Measurements from ENCODE around the gene APC.
A peak's percentile ranks its signal among the peaks of the same experiment; 100 is the strongest.
"Not testable (repeated sequence)": the region's sequence is repeated elsewhere in the genome, so short reads cannot be mapped to it uniquely, and the experiment has no call there.

APC gene

GRCh38 chr5:112713206-112713605 lies 24.5 kb upstream of the APC start:
- DNase-seq (ENCODE audit: extremely low spot score, insufficient read length, low read depth) (no peak), FAIRE-seq (no peak)

DNA sequence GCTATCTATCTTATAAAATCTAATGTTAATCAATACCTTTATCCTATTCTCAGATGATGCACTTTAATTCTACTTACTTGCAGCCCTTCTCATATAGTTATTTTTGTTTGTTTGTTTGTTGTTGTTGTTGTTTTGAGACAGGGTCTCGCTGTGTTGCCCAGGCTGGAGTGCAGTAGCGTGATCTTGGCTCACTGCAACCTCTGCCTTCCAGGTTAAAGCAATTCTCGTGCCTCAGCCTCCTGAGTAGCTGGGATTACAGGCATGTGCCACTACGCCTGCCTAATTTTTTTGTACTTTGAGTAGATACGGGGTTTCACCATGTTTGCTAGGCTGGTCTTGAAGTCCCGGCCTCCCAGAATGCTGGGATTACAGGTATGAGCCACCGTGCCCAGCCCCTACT lies 20.8 kb upstream of the APC start:
- FAIRE-seq; DNase-seq (ENCODE audit: extremely low spot score, insufficient read length, low read depth): not testable (repeated sequence)

DNA sequence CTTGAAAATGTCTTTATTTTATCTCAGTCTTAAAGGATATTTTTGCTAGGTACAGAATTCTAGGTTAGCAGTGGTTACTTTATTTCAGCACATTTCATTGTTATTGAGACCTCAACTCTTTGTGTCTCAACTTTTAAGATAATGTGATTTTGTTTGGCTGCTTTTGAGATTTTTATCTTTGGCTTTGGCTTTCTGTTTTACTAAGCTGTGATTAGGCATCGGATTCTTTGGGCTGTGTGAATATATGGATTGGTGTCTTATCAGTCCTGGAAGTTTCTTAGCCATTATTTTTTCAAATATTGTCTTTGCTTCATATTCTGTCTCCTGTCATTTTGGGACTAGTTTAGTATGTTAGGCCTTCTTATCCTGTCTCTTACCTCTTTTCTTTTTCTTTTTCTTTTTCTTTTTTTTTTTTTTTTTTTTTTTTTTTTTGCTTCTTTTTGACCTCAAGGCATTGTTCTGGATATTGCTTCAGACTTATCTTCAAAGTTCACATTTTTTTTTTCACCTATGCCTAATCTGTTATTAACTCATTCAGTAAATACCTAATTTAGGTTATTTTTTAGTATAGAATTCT lies 20.1 kb upstream of the APC start:
- DNase-seq (ENCODE audit: extremely low spot score, insufficient read length, low read depth) (no peak), FAIRE-seq (no peak)

- FAIRE-seq (no peak), DNase-seq (ENCODE audit: extremely low spot score, insufficient read length, low read depth) (no peak)
Measured at GRCh38 chr5:112718344-112718743, 19.3 kb upstream of the APC start.

DNA sequence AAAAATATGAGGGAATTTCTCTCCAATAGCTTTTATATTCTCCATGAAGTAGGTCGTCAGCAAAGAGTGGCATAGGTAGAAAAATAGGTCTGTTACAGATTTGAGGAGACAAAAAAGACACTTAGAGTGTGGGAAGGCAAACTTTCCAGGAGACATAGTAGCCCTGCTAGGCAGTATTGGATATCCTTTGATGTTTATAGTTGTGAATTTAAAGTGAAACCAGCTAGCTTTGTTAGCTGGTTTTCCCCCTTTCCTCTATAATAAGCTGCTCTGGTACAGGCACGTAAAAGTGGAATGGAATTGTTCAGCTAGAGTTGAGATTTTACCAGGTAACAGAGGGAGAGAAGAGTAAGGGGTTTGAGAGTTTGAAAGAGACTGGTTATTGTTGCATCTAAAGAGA lies 17.1 kb upstream of the APC start:
- DNase-seq (ENCODE audit: extremely low spot score, insufficient read length, low read depth) (no peak), FAIRE-seq (peak; percentile 61)

DNA sequence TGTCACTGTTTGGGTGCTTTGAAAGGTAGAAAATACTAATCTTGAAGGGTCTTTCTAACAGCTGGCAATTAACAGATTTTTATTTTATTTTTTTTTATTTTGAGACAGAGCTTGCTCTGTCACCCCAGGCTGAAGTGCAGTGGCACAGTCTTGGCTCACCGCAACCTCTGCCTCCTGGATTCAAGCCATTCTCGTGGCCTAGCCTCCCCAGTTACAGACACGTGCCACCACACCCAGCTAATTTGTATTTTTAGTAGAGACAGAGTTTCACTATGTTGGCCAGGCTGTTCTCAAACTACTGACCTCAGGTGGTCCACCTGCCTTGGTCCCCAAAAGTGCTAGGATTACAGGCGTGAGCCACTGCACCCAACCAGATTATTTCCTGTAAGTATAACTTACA lies 12.8 kb upstream of the APC start:
- no peak for FAIRE-seq
- DNase-seq (ENCODE audit: extremely low spot score, insufficient read length, low read depth): no peak

DNA sequence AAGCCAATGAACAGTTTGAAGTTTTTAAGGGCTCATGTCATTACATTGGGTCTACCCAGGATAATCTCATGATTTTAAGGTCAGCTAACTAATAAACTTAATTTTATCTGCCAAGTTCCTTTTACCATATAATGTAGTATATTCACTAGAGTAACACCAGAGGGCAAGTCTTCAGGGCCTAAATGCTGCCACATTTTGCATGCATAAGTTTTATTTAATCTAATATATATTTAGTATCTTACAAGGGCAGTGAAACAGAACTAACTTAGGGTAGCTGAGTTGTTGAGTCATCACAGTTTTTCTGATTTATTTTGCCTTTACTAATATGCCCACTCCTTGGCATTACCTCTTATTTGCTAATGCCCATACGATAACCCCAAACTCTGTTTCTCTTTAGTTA lies 8.1 kb upstream of the APC start:
- no peak for FAIRE-seq
- DNase-seq (ENCODE audit: extremely low spot score, insufficient read length, low read depth): no peak

- FAIRE-seq (no peak), DNase-seq (ENCODE audit: extremely low spot score, insufficient read length, low read depth) (no peak)
Measured at GRCh38 chr5:112732131-112732530, 5.6 kb upstream of the APC start.

- DNase-seq (ENCODE audit: extremely low spot score, insufficient read length, low read depth): no peak
- peak; percentile 21 for FAIRE-seq
Measured at GRCh38 chr5:112733586-112733985, 4.1 kb upstream of the APC start.

DNA sequence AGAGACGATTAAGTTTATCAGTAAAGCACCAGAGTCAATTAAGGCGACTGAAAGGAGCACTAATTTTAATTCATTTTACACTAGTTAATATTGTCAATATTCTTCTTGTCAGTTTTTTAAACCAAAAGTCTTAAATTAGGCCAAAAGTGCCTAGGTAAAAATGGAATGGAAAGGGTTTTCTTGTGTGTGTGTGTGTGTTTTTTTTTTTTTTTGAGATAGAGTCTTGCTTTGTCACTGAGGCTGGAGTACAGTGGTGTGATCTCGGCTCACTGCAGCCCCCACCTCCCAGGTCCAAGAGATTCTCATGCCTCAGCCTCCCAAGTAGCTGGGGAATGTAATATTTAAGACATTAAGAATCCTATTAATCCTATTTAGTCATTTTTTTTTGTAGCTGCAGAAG lies 3.1 kb upstream of the APC start:
- DNase-seq (ENCODE audit: extremely low spot score, insufficient read length, low read depth) (no peak), FAIRE-seq (no peak)

DNA sequence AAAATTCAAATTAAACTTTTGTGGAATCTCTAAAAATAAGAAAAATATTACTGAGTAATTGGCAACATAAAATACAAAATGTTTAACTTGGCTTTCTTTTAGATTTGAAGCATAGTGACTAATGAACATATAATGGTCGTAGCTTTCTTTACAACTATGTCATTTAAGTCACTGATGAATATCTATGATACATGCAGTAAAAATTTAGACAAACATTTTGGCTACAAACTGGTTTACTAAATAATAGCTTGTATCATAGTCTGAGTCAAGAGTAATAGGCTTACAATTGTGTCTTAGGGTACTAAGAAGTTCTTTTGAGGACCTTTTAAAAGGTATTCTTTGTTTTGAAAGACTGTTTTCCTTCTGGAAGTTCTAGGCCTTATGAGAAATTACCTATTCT lies 2.0 kb upstream of the APC start:
- no peak for DNase-seq (ENCODE audit: extremely low spot score, insufficient read length, low read depth)
- FAIRE-seq: no peak

DNA sequence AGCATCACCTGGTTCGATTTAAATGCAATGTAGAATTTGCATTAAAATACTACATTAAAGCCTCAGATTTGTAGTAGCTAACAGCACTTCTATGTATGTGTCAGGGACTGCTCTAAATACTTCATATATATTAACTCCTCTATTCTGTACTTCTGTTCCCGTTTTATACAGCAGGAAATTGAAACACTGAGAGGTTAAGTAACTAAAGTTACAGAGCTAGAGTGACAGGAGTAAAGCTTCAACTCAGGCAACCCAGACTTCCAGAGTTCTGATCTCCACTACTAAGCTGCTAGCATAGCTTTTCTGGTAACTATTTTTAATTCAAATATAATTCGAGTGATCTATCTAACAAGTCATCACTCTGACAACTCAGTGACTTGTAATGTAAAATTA lies 619 bp upstream of the APC start:
- FAIRE-seq (no peak), DNase-seq (ENCODE audit: extremely low spot score, insufficient read length, low read depth) (no peak)

- peak; percentile 29 for FAIRE-seq
- DNase-seq (ENCODE audit: extremely low spot score, insufficient read length, low read depth): no peak
Measured at GRCh38 chr5:112738191-112738560, 491 bp downstream of the APC start.

GRCh38 chr5:112742424-112742823 lies 4.7 kb downstream of the APC start:
- DNase-seq (ENCODE audit: extremely low spot score, insufficient read length, low read depth) (no peak), FAIRE-seq (no peak)

DNA sequence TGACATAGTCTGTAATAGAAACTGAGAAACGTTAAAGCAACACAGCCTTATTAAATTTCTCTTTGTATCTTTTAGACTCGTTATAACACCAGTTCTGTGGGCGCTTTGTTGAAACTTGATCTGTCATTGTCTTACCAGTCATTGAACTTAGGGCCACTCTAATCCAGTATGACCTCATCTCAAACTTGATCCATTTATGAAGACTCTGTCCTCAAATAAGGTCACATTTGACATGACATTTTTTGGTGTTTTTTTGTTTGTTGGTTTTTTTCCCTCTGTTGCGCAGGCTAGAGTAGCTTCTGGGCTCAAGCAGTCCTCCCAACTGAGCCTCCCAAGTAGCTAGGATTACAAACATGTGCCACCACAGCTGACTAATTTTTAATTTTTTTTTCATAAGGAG lies 5.9 kb downstream of the APC start:
- FAIRE-seq (no peak), DNase-seq (ENCODE audit: extremely low spot score, insufficient read length, low read depth) (no peak)

DNA sequence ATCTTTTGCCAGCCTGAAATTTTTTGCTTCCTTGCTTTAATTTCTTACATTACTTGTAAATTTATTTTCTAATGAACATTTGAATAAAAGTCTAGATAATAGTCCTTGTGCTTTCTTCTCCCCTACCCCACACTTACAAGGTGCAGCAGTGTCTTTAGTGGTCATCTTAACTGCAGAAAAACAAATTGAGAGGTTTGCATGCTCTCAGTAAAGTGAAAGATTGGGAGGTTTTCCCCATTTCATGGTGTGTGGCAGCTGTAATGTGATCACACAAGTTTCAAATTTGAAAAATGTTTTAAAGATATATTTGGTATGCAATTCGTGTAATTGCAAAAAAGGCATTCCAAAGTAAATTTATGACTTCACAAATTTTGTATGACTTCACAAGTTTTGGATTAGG lies 14.7 kb downstream of the APC start:
- FAIRE-seq: no peak
- DNase-seq (ENCODE audit: extremely low spot score, insufficient read length, low read depth): no peak

DNA sequence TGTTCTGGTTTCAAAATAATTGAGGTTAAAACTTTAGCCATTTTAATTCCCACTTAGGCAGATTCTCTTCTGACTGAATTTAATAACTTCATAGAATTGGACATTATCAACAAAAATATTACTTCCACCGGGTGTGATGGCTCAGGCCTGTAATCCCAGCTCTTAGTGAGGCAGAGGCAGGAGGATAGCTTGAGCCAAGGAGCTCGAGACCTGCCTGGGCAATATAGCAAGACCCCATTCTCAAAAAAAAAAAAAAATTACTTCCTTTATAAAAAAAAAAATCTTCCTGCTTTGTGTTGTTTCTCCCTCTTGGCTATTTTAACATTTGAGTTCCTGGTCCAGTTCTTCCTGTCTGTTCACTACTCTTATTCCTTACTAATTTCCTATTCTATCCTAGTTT lies 18.0 kb downstream of the APC start:
- DNase-seq (ENCODE audit: extremely low spot score, insufficient read length, low read depth): no peak
- no peak for FAIRE-seq

GRCh38 chr5:112757468-112758208 lies 20.0 kb downstream of the APC start:
- FAIRE-seq: peak; percentile 87
- DNase-seq (ENCODE audit: extremely low spot score, insufficient read length, low read depth): no peak

GRCh38 chr5:112758676-112759075 lies 21.0 kb downstream of the APC start:
- FAIRE-seq (no peak), DNase-seq (ENCODE audit: extremely low spot score, insufficient read length, low read depth) (no peak)

DNA sequence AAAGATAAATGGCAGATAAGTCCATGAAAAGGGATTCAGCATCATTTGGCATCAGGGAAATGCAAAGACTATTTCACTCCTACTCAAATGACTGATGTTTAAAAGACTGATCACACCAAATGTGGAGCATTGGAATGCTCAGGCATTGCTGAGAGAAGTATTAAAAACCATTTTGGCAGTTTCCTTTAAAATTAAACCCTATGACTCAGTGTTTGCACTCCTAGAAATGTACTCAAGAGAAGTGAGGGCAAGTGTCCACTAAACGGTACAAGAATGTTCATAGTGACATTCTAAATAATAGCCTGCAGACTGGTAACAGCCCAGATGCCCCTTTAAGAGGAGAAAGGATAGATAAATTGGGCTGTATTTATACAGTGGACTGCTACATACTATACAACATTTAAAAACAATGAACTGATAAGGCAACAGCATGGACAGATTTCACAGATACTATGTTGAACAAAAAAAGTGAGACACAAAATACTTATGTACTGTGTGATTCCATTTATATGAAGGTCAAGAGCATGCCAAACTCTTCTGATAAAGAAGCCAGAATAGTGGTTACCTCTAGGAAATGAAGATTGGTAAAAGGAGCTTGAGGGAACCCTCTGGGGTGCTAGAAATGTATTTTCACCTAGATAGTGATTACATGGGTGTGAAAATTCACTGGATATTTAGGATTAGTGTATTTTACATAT lies 24.6 kb downstream of the APC start:
- FAIRE-seq: no peak
- DNase-seq (ENCODE audit: extremely low spot score, insufficient read length, low read depth): no peak

- no peak for DNase-seq (ENCODE audit: extremely low spot score, insufficient read length, low read depth)
- no peak for FAIRE-seq
Measured at GRCh38 chr5:112763165-112763564, 25.5 kb downstream of the APC start.

GRCh38 chr5:112772124-112772523 lies 34.4 kb downstream of the APC start:
- FAIRE-seq (no peak), DNase-seq (ENCODE audit: extremely low spot score, insufficient read length, low read depth) (no peak)

Data from GM18507 (cell line).